ENCODE measurements around the gene CHIC2. TPM values are rescaled to one million over a fixed set of nuclear protein-coding genes. Genes with fewer than 3 reads are reported as not detected.

Gene CHIC2
- total and polyA plus RNA-seq, 2 experiments from 2014 or later, result 61.8 to 70.0 TPM

DNA sequence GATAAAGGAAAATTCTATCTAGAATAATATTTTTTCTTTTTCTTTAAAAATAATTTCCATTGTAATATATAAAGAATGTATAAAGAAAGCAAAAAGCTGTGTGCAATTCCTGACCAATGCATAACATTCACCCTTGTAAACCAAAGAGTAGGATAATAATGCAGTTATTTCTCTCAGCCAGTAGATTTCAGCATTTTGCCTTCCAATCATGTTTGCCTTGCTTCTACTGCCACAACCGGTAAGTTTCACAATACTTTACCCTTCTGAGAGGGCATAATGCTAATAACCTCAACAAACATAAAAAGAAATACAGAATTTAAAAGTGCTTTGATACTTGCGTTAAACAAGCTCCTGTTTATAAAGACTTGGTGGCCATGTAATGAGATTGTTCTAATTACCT is 59.9 kb downstream of the CHIC2 start:
- H3K4me1 ChIP-seq (ENCODE audit: insufficient read depth), result peaks cover 10% of the 10 kb centered on the region
- H2AFZ ChIP-seq, result no peak overlapping the region
- no peaks in the 10 kb centered on the region for H4K20me1 ChIP-seq (ENCODE audit: insufficient read depth, poor library complexity, severe bottlenecking)
- H3K36me3 ChIP-seq (replicated peaks; ENCODE audit: insufficient read depth, low read depth), result no peaks in the 10 kb centered on the region
- no peaks in the 10 kb centered on the region for H3K9me3 ChIP-seq (ENCODE audit: low read depth)
- 83% methylated on average over 2 of the region's 2 CpGs for WGBS (ENCODE audit: low lambda C conversion rate, missing lambda C conversion rate)
- no peak for TF ChIP-seq EZH2phosphoT487 (IDR thresholded peaks at IDR 0.05; ENCODE audit: low read depth, severe bottlenecking, unreplicated experiment)
- TF ChIP-seq EZH2 (IDR thresholded peaks at IDR 0.05; ENCODE audit: borderline replicate concordance), result no peak
- TF ChIP-seq, protein P1, sequence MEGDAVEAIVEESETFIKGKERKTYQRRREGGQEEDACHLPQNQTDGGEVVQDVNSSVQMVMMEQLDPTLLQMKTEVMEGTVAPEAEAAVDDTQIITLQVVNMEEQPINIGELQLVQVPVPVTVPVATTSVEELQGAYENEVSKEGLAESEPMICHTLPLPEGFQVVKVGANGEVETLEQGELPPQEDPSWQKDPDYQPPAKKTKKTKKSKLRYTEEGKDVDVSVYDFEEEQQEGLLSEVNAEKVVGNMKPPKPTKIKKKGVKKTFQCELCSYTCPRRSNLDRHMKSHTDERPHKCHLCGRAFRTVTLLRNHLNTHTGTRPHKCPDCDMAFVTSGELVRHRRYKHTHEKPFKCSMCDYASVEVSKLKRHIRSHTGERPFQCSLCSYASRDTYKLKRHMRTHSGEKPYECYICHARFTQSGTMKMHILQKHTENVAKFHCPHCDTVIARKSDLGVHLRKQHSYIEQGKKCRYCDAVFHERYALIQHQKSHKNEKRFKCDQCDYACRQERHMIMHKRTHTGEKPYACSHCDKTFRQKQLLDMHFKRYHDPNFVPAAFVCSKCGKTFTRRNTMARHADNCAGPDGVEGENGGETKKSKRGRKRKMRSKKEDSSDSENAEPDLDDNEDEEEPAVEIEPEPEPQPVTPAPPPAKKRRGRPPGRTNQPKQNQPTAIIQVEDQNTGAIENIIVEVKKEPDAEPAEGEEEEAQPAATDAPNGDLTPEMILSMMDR (IDR thresholded peaks at IDR 0.05; ENCODE audit: poor library complexity), result no peak
- no peak for DNase-seq (ENCODE audit: low spot score)
- no peaks in the 10 kb centered on the region for H3K9me2 ChIP-seq (replicated peaks; ENCODE audit: insufficient read depth)
- H3K27me3 ChIP-seq, result no peaks in the 10 kb centered on the region
- H3K79me2 ChIP-seq, result peaks cover 5% of the 10 kb centered on the region
- H3K4me3 ChIP-seq, result no peak overlapping the region
- no peak overlapping the region for H3K4me2 ChIP-seq
- no peak overlapping the region for H3K27ac ChIP-seq

DNA sequence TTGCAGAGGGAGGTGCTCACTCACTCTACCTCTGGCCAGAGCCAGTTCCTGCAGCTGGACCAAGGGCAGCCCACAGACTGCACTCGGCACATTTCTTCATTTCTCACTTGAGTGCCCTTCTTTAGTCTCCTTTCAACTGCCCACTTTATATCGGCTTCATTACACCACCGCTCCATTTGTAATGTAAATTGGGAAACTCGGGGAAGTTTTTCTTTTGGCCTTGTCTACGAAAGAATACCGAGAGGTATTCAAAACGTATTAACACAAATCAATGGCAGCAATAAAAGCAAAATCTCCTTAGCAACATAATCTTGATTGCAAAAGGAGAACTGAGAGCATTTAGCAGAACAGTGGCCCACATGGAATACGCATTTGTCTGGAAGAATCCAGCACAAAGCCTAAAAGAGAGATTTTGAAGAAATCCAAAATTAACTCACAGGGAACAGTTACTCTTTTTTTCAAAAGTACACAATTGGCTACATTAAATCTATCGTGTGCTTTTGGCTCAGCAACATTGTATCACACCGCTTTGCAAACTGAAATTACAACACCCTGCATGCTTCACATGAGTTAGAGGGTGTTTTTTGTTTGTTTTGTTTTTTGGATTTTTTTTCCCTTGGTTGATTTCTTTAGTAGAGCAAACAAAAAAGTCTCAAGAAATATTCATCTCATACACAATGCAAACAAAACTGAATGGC is 62.6 kb downstream of the CHIC2 start:
- H2AFZ ChIP-seq, result no peak overlapping the region
- DNase-seq (ENCODE audit: low spot score), result no peak
- no peaks in the 10 kb centered on the region for H3K36me3 ChIP-seq (replicated peaks; ENCODE audit: insufficient read depth, low read depth)
- no peaks in the 10 kb centered on the region for H3K9me3 ChIP-seq (ENCODE audit: low read depth)
- H3K27ac ChIP-seq, result no peak overlapping the region
- H3K79me2 ChIP-seq, result peaks cover 5% of the 10 kb centered on the region
- no peak for TF ChIP-seq EZH2phosphoT487 (IDR thresholded peaks at IDR 0.05; ENCODE audit: low read depth, severe bottlenecking, unreplicated experiment)
- TF ChIP-seq, protein P1 (IDR thresholded peaks at IDR 0.05; ENCODE audit: poor library complexity), result no peak
- no peak overlapping the region for H3K4me2 ChIP-seq
- no peaks in the 10 kb centered on the region for H4K20me1 ChIP-seq (ENCODE audit: insufficient read depth, poor library complexity, severe bottlenecking)
- H3K27me3 ChIP-seq, result no peaks in the 10 kb centered on the region
- no peaks in the 10 kb centered on the region for H3K9me2 ChIP-seq (replicated peaks; ENCODE audit: insufficient read depth)
- H3K4me3 ChIP-seq, result no peak overlapping the region
- peaks cover 3% of the 10 kb centered on the region for H3K4me1 ChIP-seq (ENCODE audit: insufficient read depth)
- 93% methylated on average over 10 of the region's 10 CpGs for WGBS (ENCODE audit: low lambda C conversion rate, missing lambda C conversion rate)

DNA sequence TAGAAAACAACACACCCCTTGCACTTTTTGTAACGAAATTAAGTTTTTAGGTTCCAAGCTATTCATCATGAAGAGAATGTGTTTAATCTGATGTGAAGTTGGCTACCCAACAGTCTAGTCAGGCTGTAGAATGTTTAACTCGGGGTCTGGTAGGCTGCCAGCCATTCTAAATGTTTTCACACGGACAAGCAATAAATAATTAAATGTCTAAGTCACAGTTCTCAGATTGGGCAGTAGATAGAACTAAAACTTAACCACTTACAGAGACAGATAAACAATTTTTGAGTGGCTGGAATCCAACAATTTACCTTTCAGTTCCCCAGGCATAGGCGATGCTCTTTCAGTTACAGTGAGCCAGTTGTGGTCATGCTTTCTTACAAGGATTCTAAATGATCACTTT is 66.5 kb downstream of the CHIC2 start:
- H3K9me3 ChIP-seq (ENCODE audit: low read depth), result no peaks in the 10 kb centered on the region
- H3K9me2 ChIP-seq (replicated peaks; ENCODE audit: insufficient read depth), result no peaks in the 10 kb centered on the region
- no peak for TF ChIP-seq EZH2 (IDR thresholded peaks at IDR 0.05; ENCODE audit: borderline replicate concordance)
- no peak for TF ChIP-seq EZH2phosphoT487 (IDR thresholded peaks at IDR 0.05; ENCODE audit: low read depth, severe bottlenecking, unreplicated experiment)
- TF ChIP-seq, protein P1 (IDR thresholded peaks at IDR 0.05; ENCODE audit: poor library complexity), result no peak
- H3K36me3 ChIP-seq (replicated peaks; ENCODE audit: insufficient read depth, low read depth), result no peaks in the 10 kb centered on the region
- WGBS (ENCODE audit: low lambda C conversion rate, missing lambda C conversion rate), result 86% methylated on average over 4 of the region's 4 CpGs
- H3K4me1 ChIP-seq (ENCODE audit: insufficient read depth), result no peaks in the 10 kb centered on the region
- no peak overlapping the region for H3K27ac ChIP-seq
- H3K4me3 ChIP-seq, result no peak overlapping the region
- no peaks in the 10 kb centered on the region for H3K79me2 ChIP-seq
- no peaks in the 10 kb centered on the region for H4K20me1 ChIP-seq (ENCODE audit: insufficient read depth, poor library complexity, severe bottlenecking)
- no peak overlapping the region for H2AFZ ChIP-seq
- H3K4me2 ChIP-seq, result no peak overlapping the region
- no peaks in the 10 kb centered on the region for H3K27me3 ChIP-seq
- DNase-seq (ENCODE audit: low spot score), result no peak

All from hepatocyte (in vitro differentiated cells).